HepG2 (cell line): ENCODE data around the gene CDCA4. TPM values are rescaled to one million over a fixed set of nuclear protein-coding genes. Genes with fewer than 3 reads are reported as not detected.

Experiments used
- CHD2 ChIP-seq: IDR thresholded peaks from 2 replicates; pipeline ENCODE4 v1.6.1; 2011; ENCODE audit warnings: low read depth, low read length, improper control_type of control experiment
- CHD4 ChIP-seq: fragments of 200-600 bp; sonication (generic); IDR thresholded peaks from 2 replicates; pipeline ENCODE4 v1.7.0; 2017; ENCODE audit warnings: mild to moderate bottlenecking, low read length, borderline replicate concordance
- DMAP1 ChIP-seq: IDR thresholded peaks from 2 replicates; pipeline ENCODE4 v1.6.1; 2016
- ESRRA ChIP-seq: sonication (generic); formaldehyde crosslinking; IDR thresholded peaks from 2 replicates; pipeline ENCODE4 v1.5.1; 2020; ENCODE audit warnings: mild to moderate bottlenecking, low read depth, missing genetic modification reagents
- FOXK1 ChIP-seq: sonication (generic); formaldehyde crosslinking; IDR thresholded peaks from 2 replicates; pipeline ENCODE4 v1.4.0; 2020; ENCODE audit warnings: low read depth, missing genetic modification reagents, borderline replicate concordance
- GFI1 ChIP-seq: sonication (generic); formaldehyde crosslinking; IDR thresholded peaks from 2 replicates; pipeline ENCODE4 v1.5.0; 2020; ENCODE audit warnings: missing genetic modification reagents, mild to moderate bottlenecking, borderline replicate concordance
- MAX ChIP-seq: IDR thresholded peaks from 2 replicates; pipeline ENCODE4 v1.6.1; 2012; ENCODE audit warnings: inconsistent platforms
- MTF1 ChIP-seq: sonication (generic); formaldehyde crosslinking; IDR thresholded peaks from 2 replicates; pipeline ENCODE4 v1.5.0; 2020; ENCODE audit warnings: missing genetic modification reagents
- PHF21A ChIP-seq: sonication (generic); formaldehyde crosslinking; IDR thresholded peaks from 2 replicates; pipeline ENCODE4 v1.5.0; 2020; ENCODE audit warnings: mild to moderate bottlenecking, missing genetic modification reagents
- POGZ ChIP-seq: sonication (generic); formaldehyde crosslinking; IDR thresholded peaks from 2 replicates; pipeline ENCODE4 v1.4.0; 2020; ENCODE audit warnings: mild to moderate bottlenecking, missing genetic modification reagents
- RBFOX2 ChIP-seq: fragments of 200-400 bp; formaldehyde crosslinking; IDR thresholded peaks from 2 replicates; pipeline ENCODE4 v1.6.1; 2017; ENCODE audit warnings: low read depth, mild to moderate bottlenecking, low read length
- SNAI1 ChIP-seq: sonication (generic); formaldehyde crosslinking; IDR thresholded peaks from 2 replicates; pipeline ENCODE4 v1.5.0; 2020; ENCODE audit warnings: mild to moderate bottlenecking, missing genetic modification reagents, borderline replicate concordance
- ZBTB43 ChIP-seq: sonication (generic); formaldehyde crosslinking; conservative IDR thresholded peaks from 2 replicates; pipeline ENCODE4 v1.4.0; 2020; ENCODE audit warnings: missing genetic modification reagents
- ZFP36L1 ChIP-seq: sonication (generic); formaldehyde crosslinking; IDR thresholded peaks from 2 replicates; pipeline ENCODE4 v1.8.0; 2022; ENCODE audit warnings: mild to moderate bottlenecking, missing genetic modification reagents, moderate library complexity
- ZNF17 ChIP-seq: sonication (generic); formaldehyde crosslinking; IDR thresholded peaks from 2 replicates; pipeline ENCODE4 v1.5.0; 2020; ENCODE audit warnings: mild to moderate bottlenecking, missing genetic modification reagents
- ZNF274 ChIP-seq: sonication (generic); formaldehyde crosslinking; IDR thresholded peaks from 2 replicates; pipeline ENCODE4 v1.5.1; 2020; ENCODE audit warnings: mild to moderate bottlenecking, missing genetic modification reagents
- ZNF275 ChIP-seq: sonication (generic); formaldehyde crosslinking; IDR thresholded peaks from 2 replicates; pipeline ENCODE4 v1.8.0; 2022; ENCODE audit warnings: missing genetic modification reagents, mild to moderate bottlenecking, inconsistent platforms, borderline replicate concordance
- ZNF510 ChIP-seq: sonication (generic); formaldehyde crosslinking; IDR thresholded peaks from 2 replicates; pipeline ENCODE4 v1.4.0; 2020; ENCODE audit warnings: low read depth, mild to moderate bottlenecking, missing genetic modification reagents
- ZNF713 ChIP-seq: sonication (generic); formaldehyde crosslinking; IDR thresholded peaks from 2 replicates; pipeline ENCODE4 v1.4.0; 2020; ENCODE audit warnings: mild to moderate bottlenecking, missing genetic modification reagents
- ZNF746 ChIP-seq: sonication (generic); formaldehyde crosslinking; IDR thresholded peaks from 2 replicates; pipeline ENCODE4 v1.8.0; 2022; ENCODE audit warnings: mild to moderate bottlenecking, missing genetic modification reagents
- ZNF883 ChIP-seq: sonication (generic); formaldehyde crosslinking; IDR thresholded peaks from 2 replicates; pipeline ENCODE4 v1.5.1; 2020; ENCODE audit warnings: mild to moderate bottlenecking, missing genetic modification reagents; ENCODE audit errors: not compliant biosample characterization
- polyA plus RNA-seq, 8 experiments: library from polyadenylated mRNA; depleted of rRNA in 3 of 8; stranded (reverse) in 7 of 8; unstranded in 1 of 8; fragments of >200 nt; fragmentation: Illumina TruSeq in 4 of 8; extraction: Trizol in 4 of 8; gene quantifications; 2 replicates each; pipeline versions ENCODE4 v1.2.1 to v1.2.3, GENCODE V29; 2011 to 2016; ENCODE audit warnings: low read depth in 4 of 8, missing spikeins in 1 of 8, mixed read lengths in 1 of 8; ENCODE audit not compliant: insufficient read depth in 1 of 8
- total RNA-seq, 5 experiments: library from RNA; depleted of rRNA; stranded (reverse); fragments of >200 nt; fragmentation: Illumina TruSeq; extraction: Trizol; gene quantifications; 2 replicates each; pipeline ENCODE4 v1.2.3, GENCODE V29; 2016; ENCODE audit warnings: low read depth in 1 of 5
- TF ChIP-seq, protein P1 (sequence below): sonication (generic); formaldehyde crosslinking; IDR thresholded peaks from 2 replicates; pipeline ENCODE4 v1.5.1; 2020; ENCODE audit warnings: missing genetic modification reagents, mild to moderate bottlenecking, borderline replicate concordance

CDCA4 gene
- total and polyA plus RNA-seq, 2 of the 13 experiments (the other 11 are each of a cell fraction or from before 2014, with no cell fraction given): 19.7 to 43.1 TPM

- TF ChIP-seq CHD2 (peak; percentile 52; the same call in 1 of the 2 replicates), ZNF274 (CRISPR knock-in tag) (no peak; the same call in 1 of the 2 replicates), POGZ (CRISPR knock-in tag) (no peak), SNAI1 (CRISPR knock-in tag) (no peak), GFI1 (CRISPR knock-in tag) (0 out of 2 replicates have a peak, but pooled peaks have one; percentile 58), ZNF746 (0 out of 2 replicates have a peak, but pooled peaks have one; percentile 5), FOXK1 (CRISPR knock-in tag) (0 out of 2 replicates have a peak, but pooled peaks have one; percentile 8), MTF1 (CRISPR knock-in tag) (0 out of 2 replicates have a peak, but pooled peaks have one; percentile 2), RBFOX2 (no peak), ZNF883 (no peak), ZBTB43 (CRISPR knock-in tag) (no peak; the same call in 1 of the 2 replicates), ZFP36L1 (0 out of 2 replicates have a peak, but pooled peaks have one; percentile 56), ESRRA (CRISPR knock-in tag) (no peak), ZNF510 (CRISPR knock-in tag) (0 out of 2 replicates have a peak, but pooled peaks have one; percentile 31), PHF21A (CRISPR knock-in tag) (peak; percentile 32; the same call in 1 of the 2 replicates), DMAP1 (CRISPR knock-in tag) (peak; percentile 56; the same call in 1 of the 2 replicates), CHD4 (no peak), ZNF713 (CRISPR knock-in tag) (0 out of 2 replicates have a peak, but pooled peaks have one; percentile 10), MAX (0 out of 2 replicates have a peak, but pooled peaks have one; percentile 5), ZNF275 (CRISPR knock-in tag) (0 out of 2 replicates have a peak, but pooled peaks have one; percentile 7), ZNF17 (CRISPR knock-in tag) (0 out of 2 replicates have a peak, but pooled peaks have one; percentile 58)
- TF ChIP-seq, protein P1, sequence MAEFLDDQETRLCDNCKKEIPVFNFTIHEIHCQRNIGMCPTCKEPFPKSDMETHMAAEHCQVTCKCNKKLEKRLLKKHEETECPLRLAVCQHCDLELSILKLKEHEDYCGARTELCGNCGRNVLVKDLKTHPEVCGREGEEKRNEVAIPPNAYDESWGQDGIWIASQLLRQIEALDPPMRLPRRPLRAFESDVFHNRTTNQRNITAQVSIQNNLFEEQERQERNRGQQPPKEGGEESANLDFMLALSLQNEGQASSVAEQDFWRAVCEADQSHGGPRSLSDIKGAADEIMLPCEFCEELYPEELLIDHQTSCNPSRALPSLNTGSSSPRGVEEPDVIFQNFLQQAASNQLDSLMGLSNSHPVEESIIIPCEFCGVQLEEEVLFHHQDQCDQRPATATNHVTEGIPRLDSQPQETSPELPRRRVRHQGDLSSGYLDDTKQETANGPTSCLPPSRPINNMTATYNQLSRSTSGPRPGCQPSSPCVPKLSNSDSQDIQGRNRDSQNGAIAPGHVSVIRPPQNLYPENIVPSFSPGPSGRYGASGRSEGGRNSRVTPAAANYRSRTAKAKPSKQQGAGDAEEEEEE (CRISPR knock-in tag): no peak
Observed at GRCh38 chr14:105021656-105022275, 883 bp upstream of the CDCA4 start (continued).
